Measurements from ENCODE around the gene RUFY3.
"Not testable (repeated sequence)": the region's sequence is repeated elsewhere in the genome, so short reads cannot be mapped to it uniquely, and the experiment has no call there.

RUFY3 gene

GRCh38 chr4:70787496-70787895 lies 65.7 kb downstream of the RUFY3 start:
- no peak for DNase-seq (ENCODE audit: low read depth)

- no peak for DNase-seq (ENCODE audit: low read depth)
These were observed 67.0 kb downstream of the RUFY3 start for GRCh38 chr4:70788733-70789132.

GRCh38 chr4:70793626-70794025 lies 71.9 kb downstream of the RUFY3 start:
- DNase-seq (ENCODE audit: low read depth) = no peak

GRCh38 chr4:70801265-70801809 lies 79.6 kb downstream of the RUFY3 start:
- DNase-seq (ENCODE audit: low read depth) = no peak

GRCh38 chr4:70802928-70803580 lies 81.3 kb downstream of the RUFY3 start:
- DNase-seq (ENCODE audit: low read depth) = no peak

GRCh38 chr4:70808151-70808550 lies 86.4 kb downstream of the RUFY3 start:
- DNase-seq (ENCODE audit: low read depth) = no peak

GRCh38 chr4:70815370-70815769 lies 93.6 kb downstream of the RUFY3 start:
- no peak for DNase-seq (ENCODE audit: low read depth)

- no peak for DNase-seq (ENCODE audit: low read depth)
These were observed 95.1 kb downstream of the RUFY3 start for GRCh38 chr4:70816894-70817293.

- DNase-seq (ENCODE audit: low read depth) = no peak
These were observed 96.5 kb downstream of the RUFY3 start for GRCh38 chr4:70818173-70818855.

GRCh38 chr4:70818921-70819320 lies 97.2 kb downstream of the RUFY3 start:
- no peak for DNase-seq (ENCODE audit: low read depth)

GRCh38 chr4:70829015-70829414 lies 107.3 kb downstream of the RUFY3 start:
- DNase-seq (ENCODE audit: low read depth) = no peak

GRCh38 chr4:70829492-70829891 lies 107.7 kb downstream of the RUFY3 start:
- no peak for DNase-seq (ENCODE audit: low read depth)

- no peak for DNase-seq (ENCODE audit: low read depth)
These were observed 108.3 kb downstream of the RUFY3 start for GRCh38 chr4:70830054-70830453.

GRCh38 chr4:70831293-70831692 lies 109.5 kb downstream of the RUFY3 start:
- no peak for DNase-seq (ENCODE audit: low read depth)

- DNase-seq (ENCODE audit: low read depth) = no peak
These were observed 111.9 kb downstream of the RUFY3 start for GRCh38 chr4:70833675-70834074.

- DNase-seq (ENCODE audit: low read depth) = no peak
These were observed 114.3 kb downstream of the RUFY3 start for GRCh38 chr4:70836081-70836480.

GRCh38 chr4:70838204-70838603 lies 116.4 kb downstream of the RUFY3 start:
- DNase-seq (ENCODE audit: low read depth) = no peak

GRCh38 chr4:70838666-70839588 lies 117.2 kb downstream of the RUFY3 start:
- peak; percentile 26 for DNase-seq (ENCODE audit: low read depth)

GRCh38 chr4:70839589-70840093 lies 117.9 kb downstream of the RUFY3 start, which contains the start of gene GRSF1:
Gene GRSF1, minus strand, starts transcription at chr4:70839890. Its CDS starts 63 bp downstream, at chr4:70839827.
- DNase-seq (ENCODE audit: low read depth) = peak; percentile 88

- peak; percentile 29 for DNase-seq (ENCODE audit: low read depth)
These were observed 118.4 kb downstream of the RUFY3 start for GRCh38 chr4:70840137-70840536.

GRCh38 chr4:70840631-70841030 lies 118.9 kb downstream of the RUFY3 start:
- DNase-seq (ENCODE audit: low read depth) = not testable (repeated sequence)

GRCh38 chr4:70841211-70841610 lies 119.4 kb downstream of the RUFY3 start:
- DNase-seq (ENCODE audit: low read depth) = no peak
